T-cell (primary cell): ENCODE results near the gene SLC16A7. TPM values are rescaled to one million over a fixed set of nuclear protein-coding genes. Genes with fewer than 3 reads are reported as not detected.
A peak's percentile ranks its signal among the peaks of the same experiment; 100 is the strongest.

Experiments
- ATAC-seq, 4 experiments: fragments of 200-7000 bp in 3 of 4; fragments of 150-1000 bp in 1 of 4; cut with Tn5 transposase; replicated peaks in 1 of 4; 1 replicate in 3 of 4; 2 replicates in 1 of 4; pipeline ENCODE4 v1.10.0; 2021; ENCODE audit warnings: moderate library complexity in 3 of 4, mild to moderate bottlenecking in 2 of 4, moderate number of reproducible peaks in 1 of 4
- CTCF ChIA-PET, 2 donors: fragments of 300-600 bp; sonication (Branson Sonifier 250); formaldehyde crosslinking; loops; one replicate each; lab custom pipeline; 2022; ENCODE audit warnings: antibody characterized with exemption in 2 of 2; lab: Charles Lee
- POLR2A ChIA-PET, 2 donors: fragments of 300-600 bp; sonication (Branson Sonifier 250); formaldehyde crosslinking; loops; one replicate each; lab custom pipeline; 2022; ENCODE audit warnings: antibody characterized with exemption in 2 of 2; lab: Charles Lee
- DNase-seq, 35 experiments: peaks; one replicate each; pipeline versions ENCODE4 v3.0.0 to v3.0.0-alpha.2; 2013 to 2023
- H3K27ac ChIP-seq: one replicate; pipeline ENCODE4 v1.5.1; 2013; ENCODE audit warnings: low read length
- H3K27me3 ChIP-seq, 2 experiments: replicated peaks in 1 of 2; 1 replicate in 1 of 2; 2 replicates in 1 of 2; pipeline versions ENCODE4 v1.6.1 to v1.7.0; 2013; ENCODE audit warnings: low read length in 1 of 2, mixed read lengths in 1 of 2; ENCODE audit not compliant: control insufficient read depth in 2 of 2, insufficient read depth in 2 of 2; ENCODE audit errors: extremely low read depth in 1 of 2
- H3K36me3 ChIP-seq, 2 donors: 1 replicate in 1 of 2; 2 replicates in 1 of 2; pipeline versions ENCODE4 v1.6.1 to v1.7.0; 2013; ENCODE audit warnings: low read length in 1 of 2; ENCODE audit not compliant: control insufficient read depth in 2 of 2, insufficient read depth in 1 of 2; ENCODE audit errors: extremely low read depth in 1 of 2
- H3K4me1 ChIP-seq, 2 experiments: 1 replicate in 1 of 2; 2 replicates in 1 of 2; pipeline versions ENCODE4 v1.6.1 to v1.7.0; 2013; ENCODE audit warnings: low read length in 2 of 2, mixed read lengths in 1 of 2; ENCODE audit not compliant: insufficient read depth in 2 of 2, control insufficient read depth in 1 of 2; ENCODE audit errors: extremely low read depth in 1 of 2
- H3K4me3 ChIP-seq, 2 donors: 1 replicate in 1 of 2; 2 replicates in 1 of 2; pipeline versions ENCODE4 v1.5.1 to v1.7.0; 2013; ENCODE audit warnings: mild to moderate bottlenecking in 2 of 2, low read length in 1 of 2, moderate library complexity in 1 of 2; ENCODE audit not compliant: control insufficient read depth in 1 of 2; ENCODE audit errors: extremely low read depth in 1 of 2
- H3K9me3 ChIP-seq: 2 replicates; pipeline ENCODE4 v1.7.0; 2013
- H3K27ac Mint-ChIP-seq, 2 donors: one replicate each; pipeline ENCODE4 v1.8.0; 2020 to 2021; ENCODE audit warnings: mild to moderate bottlenecking in 2 of 2, mixed read lengths in 2 of 2
- H3K27me3 Mint-ChIP-seq, 2 donors: one replicate each; pipeline ENCODE4 v1.8.0; 2021 to 2022; ENCODE audit warnings: mixed read lengths in 2 of 2
- H3K36me3 Mint-ChIP-seq: one replicate; pipeline ENCODE4 v1.8.0; 2021; ENCODE audit warnings: mixed read lengths
- H3K4me1 Mint-ChIP-seq, 3 donors: one replicate each; pipeline ENCODE4 v1.8.0; 2020 to 2022; ENCODE audit warnings: mixed read lengths in 3 of 3, mild to moderate bottlenecking in 1 of 3
- H3K4me3 Mint-ChIP-seq, 3 donors: one replicate each; pipeline ENCODE4 v1.8.0; 2020 to 2022; ENCODE audit warnings: mild to moderate bottlenecking in 3 of 3, mixed read lengths in 3 of 3, moderate library complexity in 3 of 3
- H3K9me3 Mint-ChIP-seq, 3 donors: one replicate each; pipeline ENCODE4 v1.8.0; 2020 to 2022; ENCODE audit warnings: mixed read lengths in 3 of 3
- WGBS: methylation state at CpG from one replicate; pipeline ENCODE4 v1.1.5; 2013; ENCODE audit warnings: missing lambda C conversion rate; ENCODE audit not compliant: insufficient coverage; 5-methylcytosine and 5-hydroxymethylcytosine counted together
- total RNA-seq, 35 experiments: library from RNA in 6 of 35; stranded (reverse) in 6 of 35; fragments of 120-200 nt in 1 of 35; gene quantifications; one replicate each; pipeline versions ENCODE4 v1.2.1 to v1.2.4 and lab custom pipeline; 2013 to 2026

The SLC16A7 gene
- total RNA-seq, 5 donors from 2014 or later (not counting 1 experiment from before 2014, with no cell fraction given): 43.3 to 54.6 (median 49.4) TPM

DNA sequence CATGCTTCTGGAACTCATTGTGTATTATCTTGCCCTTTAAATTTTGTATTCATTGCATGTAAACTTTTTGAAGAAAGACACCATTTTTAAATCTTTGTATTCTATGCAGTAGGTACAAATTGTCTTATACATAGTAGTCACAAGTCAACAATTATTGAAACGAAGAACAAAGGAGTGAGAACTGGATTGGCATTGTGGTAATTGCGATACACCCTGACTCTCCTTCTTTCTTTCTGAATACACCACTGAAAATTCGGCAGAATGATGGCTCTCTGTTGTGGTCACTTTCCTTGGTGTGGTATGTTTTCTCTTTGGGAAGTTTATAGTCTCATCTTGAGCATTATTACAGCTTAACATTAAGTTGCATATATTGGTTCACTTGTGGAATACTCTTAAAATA is 34.1 kb downstream of the SLC16A7 start:
- DNase-seq: no peak
- Histone ChIP-seq H3K27ac (no peak overlapping the region), H3K27me3 (no peaks in the 10 kb centered on the region), H3K4me1 (no peaks in the 10 kb centered on the region), H3K4me3 (no peak overlapping the region), H3K36me3 (no peaks in the 10 kb centered on the region), H3K9me3 (no peaks in the 10 kb centered on the region)
- peaks cover 32% of the 10 kb centered on the region for H3K36me3 Mint-ChIP-seq
- H3K4me1 Mint-ChIP-seq: peaks cover 64 to 79% (median 77%) of the 10 kb centered on the region in 3 donors
- H3K27me3 Mint-ChIP-seq: no peaks in the 10 kb centered on the region
- 80% methylated on average over 1 of the region's 3 CpGs for WGBS
- H3K27ac Mint-ChIP-seq: no peak overlapping the region
- no peak overlapping the region for H3K4me3 Mint-ChIP-seq
- CTCF ChIA-PET: no interaction called here
- POLR2A ChIA-PET: no interaction called here
- ATAC-seq: no peak
- H3K9me3 Mint-ChIP-seq: no peaks in the 10 kb centered on the region

GRCh38 chr12:59632408-59632807 is 36.6 kb downstream of the SLC16A7 start:
- H3K27me3 ChIP-seq: no peaks in the 10 kb centered on the region
- CTCF ChIA-PET: no interaction called here
- H3K4me1 ChIP-seq: no peaks in the 10 kb centered on the region
- POLR2A ChIA-PET: no interaction called here
- Mint-ChIP-seq H3K9me3 (no peaks in the 10 kb centered on the region), H3K27me3 (no peaks in the 10 kb centered on the region), H3K36me3 (peaks cover 24% of the 10 kb centered on the region), H3K4me3 (no peak overlapping the region), H3K4me1 (peaks cover 63 to 80% (median 76%) of the 10 kb centered on the region in 3 donors), H3K27ac (peak overlapping the region in 1 of 2 donors; percentile 59)
- WGBS: 100% methylated on average over 1 of the region's 1 CpG
- no peak overlapping the region for H3K4me3 ChIP-seq
- H3K27ac ChIP-seq: no peak overlapping the region
- H3K36me3 ChIP-seq: no peaks in the 10 kb centered on the region
- ATAC-seq: no peak
- DNase-seq: no peak
- H3K9me3 ChIP-seq: no peaks in the 10 kb centered on the region

DNA sequence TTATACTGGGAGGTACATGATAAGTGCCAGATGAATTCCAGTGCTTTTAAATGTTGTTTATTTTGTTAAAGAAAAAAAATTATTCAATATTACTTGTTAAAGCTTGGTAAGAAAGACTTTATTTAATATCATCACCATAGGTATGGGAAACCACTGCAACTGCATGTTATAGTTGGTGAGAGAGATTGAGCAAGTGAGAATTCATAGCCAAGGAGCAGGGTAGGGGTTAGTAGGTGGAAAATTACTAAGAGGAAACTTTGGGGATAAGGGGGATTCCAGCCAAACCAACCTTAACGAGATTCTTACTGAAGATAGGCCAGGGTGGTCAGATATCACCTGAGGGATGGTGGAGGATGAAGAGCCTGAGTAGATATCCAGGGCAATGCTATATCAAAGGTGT is 38.4 kb downstream of the SLC16A7 start:
- POLR2A ChIA-PET: no interaction called here
- Histone ChIP-seq H3K36me3 (no peaks in the 10 kb centered on the region), H3K4me1 (no peaks in the 10 kb centered on the region), H3K27me3 (no peaks in the 10 kb centered on the region), H3K4me3 (no peak overlapping the region), H3K27ac (no peak overlapping the region), H3K9me3 (no peaks in the 10 kb centered on the region)
- WGBS: 40% methylated on average over 1 of the region's 1 CpG
- Mint-ChIP-seq H3K27ac (peak overlapping the region in 1 of 2 donors; percentile 23), H3K4me1 (peaks cover 63 to 80% (median 68%) of the 10 kb centered on the region in 3 donors), H3K27me3 (no peaks in the 10 kb centered on the region), H3K9me3 (no peaks in the 10 kb centered on the region), H3K36me3 (peaks cover 11% of the 10 kb centered on the region), H3K4me3 (no peak overlapping the region)
- CTCF ChIA-PET: no interaction called here
- ATAC-seq: no peak
- no peak for DNase-seq

DNA sequence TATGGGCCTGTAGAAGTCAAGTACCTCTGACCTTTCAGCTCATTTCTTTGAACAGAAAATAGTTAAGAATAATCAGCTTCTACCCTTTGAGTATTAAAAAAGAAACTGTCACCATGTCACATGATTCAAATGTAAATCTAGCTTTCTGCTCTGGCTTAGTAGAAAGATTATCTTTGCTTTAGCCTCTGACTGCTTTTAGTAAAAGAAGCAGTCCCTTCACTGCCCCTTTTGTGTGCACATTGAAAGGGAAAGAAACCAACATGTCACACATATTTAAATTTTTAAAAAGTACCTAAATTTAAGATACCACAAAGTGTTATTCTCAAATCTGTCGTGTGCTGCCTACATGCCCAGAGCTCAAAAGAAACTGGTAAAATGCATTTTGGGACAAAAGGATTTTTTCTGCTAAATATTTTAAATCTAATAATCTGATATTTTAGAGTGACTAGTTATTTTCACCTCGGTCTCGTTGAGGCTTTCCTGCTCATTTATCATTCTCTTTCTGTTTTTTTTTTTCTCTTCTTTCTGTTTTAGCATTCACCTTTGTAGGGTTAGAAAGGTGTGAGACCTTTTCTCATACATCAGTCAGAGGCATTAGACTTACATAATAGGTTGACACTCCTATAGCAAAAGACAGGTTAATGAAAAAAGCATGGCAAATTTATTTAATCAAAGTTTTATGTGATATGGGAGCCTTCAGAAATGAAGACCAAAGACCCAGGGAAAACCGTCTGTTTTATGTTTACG is 41.3 kb downstream of the SLC16A7 start:
- H3K4me3 ChIP-seq: no peak overlapping the region

DNA sequence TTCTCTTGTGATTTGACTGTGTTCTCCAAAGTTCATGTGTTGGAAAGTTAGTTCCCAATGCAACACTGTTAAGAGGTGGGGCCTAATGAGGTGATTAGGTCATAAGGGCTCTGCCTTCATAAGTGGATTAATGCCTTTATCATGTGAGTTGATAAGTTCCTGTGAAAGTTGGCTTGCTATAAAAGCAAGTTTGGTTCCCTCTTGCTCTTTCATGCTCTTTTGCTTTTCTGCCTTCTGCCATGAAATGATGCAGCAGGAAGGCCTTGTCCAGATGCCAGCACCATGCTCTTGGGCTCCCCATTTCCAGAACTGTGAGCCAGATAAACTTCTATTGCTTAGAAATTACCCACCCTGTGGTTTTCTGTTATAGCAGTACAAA is 41.9 kb downstream of the SLC16A7 start:
- H3K4me1 Mint-ChIP-seq: peaks cover 55 to 72% (median 57%) of the 10 kb centered on the region in 3 donors
- H3K9me3 Mint-ChIP-seq: no peaks in the 10 kb centered on the region
- H3K27me3 ChIP-seq: no peaks in the 10 kb centered on the region
- ChIA-PET POLR2A (interaction anchor here in 1 of 2 donors (0.6 kb wide), 1 partner anchor 120 kb away, joined by 4 read pairs; no protein-coding TSS in a partner anchor), CTCF (no interaction called here)
- no peaks in the 10 kb centered on the region for H3K27me3 Mint-ChIP-seq
- no peaks in the 10 kb centered on the region for H3K9me3 ChIP-seq
- H3K36me3 ChIP-seq: no peaks in the 10 kb centered on the region
- peaks cover 12% of the 10 kb centered on the region for H3K36me3 Mint-ChIP-seq
- no peak overlapping the region for H3K4me3 ChIP-seq
- no peak for ATAC-seq
- no peak overlapping the region for H3K27ac ChIP-seq
- peak overlapping the region in 1 of 2 donors; percentile 1 for H3K27ac Mint-ChIP-seq
- no peak for DNase-seq
- H3K4me3 Mint-ChIP-seq: peak overlapping the region in 1 of 3 donors; percentile 25
- H3K4me1 ChIP-seq: no peaks in the 10 kb centered on the region

More for the DNA sequence above, 41.3 kb downstream of the SLC16A7 start:
- CTCF ChIA-PET: no interaction called here
- Histone ChIP-seq H3K36me3 (no peaks in the 10 kb centered on the region), H3K4me1 (no peaks in the 10 kb centered on the region), H3K27ac (no peak overlapping the region), H3K9me3 (no peaks in the 10 kb centered on the region), H3K27me3 (no peaks in the 10 kb centered on the region)
- peaks cover 6% of the 10 kb centered on the region for H3K36me3 Mint-ChIP-seq
- 65% methylated on average over 2 of the region's 5 CpGs for WGBS
- peaks cover 55 to 72% (median 63%) of the 10 kb centered on the region in 3 donors for H3K4me1 Mint-ChIP-seq
- peak overlapping the region in 1 of 3 donors; percentile 25 for H3K4me3 Mint-ChIP-seq
- no peaks in the 10 kb centered on the region for H3K27me3 Mint-ChIP-seq
- POLR2A ChIA-PET: no interaction called here
- H3K9me3 Mint-ChIP-seq: no peaks in the 10 kb centered on the region
- H3K27ac Mint-ChIP-seq: no peak overlapping the region
- no peak for DNase-seq
- ATAC-seq: no peak

GRCh38 chr12:59643550-59643949 is 47.7 kb downstream of the SLC16A7 start:
- no peaks in the 10 kb centered on the region for H3K4me1 ChIP-seq
- Mint-ChIP-seq H3K27me3 (no peaks in the 10 kb centered on the region), H3K36me3 (peaks cover 60% of the 10 kb centered on the region), H3K4me1 (peaks cover 29 to 36% (median 30%) of the 10 kb centered on the region in 3 donors), H3K4me3 (no peak overlapping the region), H3K9me3 (peaks cover 2 to 21% (median 4%) of the 10 kb centered on the region in 3 donors), H3K27ac (no peak overlapping the region)
- ATAC-seq (no peak), DNase-seq (no peak)
- peaks cover 0 to 14% of the 10 kb centered on the region in 2 donors for H3K36me3 ChIP-seq
- no peak overlapping the region for H3K27ac ChIP-seq
- H3K9me3 ChIP-seq: no peaks in the 10 kb centered on the region
- ChIA-PET CTCF (no interaction called here), POLR2A (no interaction called here)
- no peak overlapping the region for H3K4me3 ChIP-seq
- WGBS: 67% methylated on average over 1 of the region's 3 CpGs
- no peaks in the 10 kb centered on the region for H3K27me3 ChIP-seq
